ENCODE measurements around the gene SORBS1.

SORBS1 gene

DNA sequence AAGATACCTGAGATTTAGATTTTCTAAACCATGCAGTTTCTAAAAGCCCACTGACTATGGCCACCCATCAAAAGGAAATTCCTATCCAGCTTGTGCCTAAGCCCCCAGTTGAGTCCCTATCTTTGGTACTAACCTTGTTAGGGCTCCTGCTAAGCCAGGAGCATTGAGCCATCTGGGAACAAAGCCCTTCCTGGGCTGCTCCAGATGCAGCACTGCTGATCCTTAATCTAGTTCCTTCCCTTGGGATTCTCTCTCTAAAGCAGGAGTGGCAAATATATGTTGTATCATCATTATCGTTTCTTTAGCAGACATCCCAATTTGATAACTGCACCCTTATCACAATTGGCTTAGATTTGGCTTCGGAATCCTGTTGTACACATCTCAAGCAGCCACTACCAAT lies 245.7 kb downstream of the SORBS1 start:
- DNase-seq (ENCODE audit: low spot score) = no peak

DNA sequence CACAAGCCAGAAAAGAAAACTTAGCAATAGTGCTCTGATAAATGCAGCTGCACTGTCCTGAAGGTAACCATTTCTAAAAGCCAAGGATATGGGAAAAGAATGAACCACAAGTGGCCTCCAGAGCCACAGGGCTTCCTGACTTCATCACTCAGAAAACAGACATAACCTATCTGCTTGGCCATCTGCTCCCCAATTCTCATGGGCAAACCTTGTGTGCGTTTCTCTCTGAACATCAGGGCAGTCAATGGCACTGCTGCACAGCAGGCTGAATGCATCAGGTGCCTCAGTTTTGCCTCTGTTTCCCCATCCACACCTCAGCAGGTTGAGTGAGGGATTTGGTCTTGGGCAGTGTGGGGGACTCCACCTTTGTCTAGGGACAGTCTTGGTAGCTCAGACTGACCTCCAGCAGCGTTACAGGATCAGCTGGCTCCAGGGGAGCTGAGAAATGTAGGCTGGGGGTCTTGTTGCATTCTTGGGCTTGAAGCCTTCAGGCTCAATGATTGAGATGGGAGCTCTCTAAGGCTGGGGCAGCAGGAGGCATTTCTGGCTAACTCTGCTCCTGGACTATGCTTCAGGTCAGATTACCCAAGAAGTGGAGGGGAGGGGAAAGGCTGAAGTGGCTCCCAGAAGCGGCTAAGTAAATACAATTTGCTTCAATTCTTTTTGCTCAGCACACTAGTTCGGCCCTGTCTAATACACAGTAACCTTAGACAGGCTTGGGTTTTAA lies 246.8 kb downstream of the SORBS1 start:
- DNase-seq (ENCODE audit: low spot score) = no peak

DNA sequence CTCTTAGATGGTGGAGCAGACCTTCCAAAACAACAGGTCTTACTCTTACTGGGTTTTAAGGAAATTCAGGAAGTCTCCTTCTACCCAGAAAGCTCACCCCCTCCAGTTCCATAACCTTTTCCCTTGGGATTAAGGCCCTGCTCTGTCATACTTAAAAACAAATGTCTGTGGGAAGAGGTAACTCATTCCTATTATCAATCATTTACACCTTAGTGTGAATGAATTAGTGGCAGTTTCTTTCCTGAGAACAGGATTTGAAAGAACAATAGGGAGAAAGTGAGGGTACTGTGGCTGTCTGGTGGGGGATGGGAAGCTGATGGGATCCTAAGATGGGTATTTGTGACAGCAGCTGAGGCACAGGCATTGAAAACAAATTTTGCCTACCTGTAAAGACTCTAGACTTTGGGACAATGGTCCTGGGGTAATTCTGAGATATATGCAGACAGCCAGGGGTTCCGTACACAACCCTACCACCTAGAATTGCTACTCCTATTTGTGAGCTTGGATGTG lies 248.1 kb downstream of the SORBS1 start:
- DNase-seq (ENCODE audit: low spot score) = no peak

DNA sequence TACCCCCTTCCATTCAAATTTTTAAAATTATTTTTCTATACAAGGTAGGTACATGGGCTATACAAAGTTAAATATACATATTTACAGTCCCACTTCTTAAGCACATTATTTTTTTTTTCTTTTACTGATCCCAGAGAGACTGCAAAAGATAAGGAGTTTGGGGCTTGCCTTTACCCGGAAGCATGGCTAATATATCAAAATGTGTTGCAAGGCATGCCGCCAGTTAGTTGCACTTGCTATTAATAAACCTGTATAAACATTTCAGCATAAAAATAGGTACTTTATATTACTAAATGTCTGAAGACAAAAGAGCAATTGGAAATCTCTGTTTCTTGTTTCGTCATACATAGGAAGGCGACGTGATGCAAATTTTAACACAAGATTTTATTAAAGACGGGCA lies 248.9 kb downstream of the SORBS1 start:
- DNase-seq (ENCODE audit: low spot score) = no peak

DNA sequence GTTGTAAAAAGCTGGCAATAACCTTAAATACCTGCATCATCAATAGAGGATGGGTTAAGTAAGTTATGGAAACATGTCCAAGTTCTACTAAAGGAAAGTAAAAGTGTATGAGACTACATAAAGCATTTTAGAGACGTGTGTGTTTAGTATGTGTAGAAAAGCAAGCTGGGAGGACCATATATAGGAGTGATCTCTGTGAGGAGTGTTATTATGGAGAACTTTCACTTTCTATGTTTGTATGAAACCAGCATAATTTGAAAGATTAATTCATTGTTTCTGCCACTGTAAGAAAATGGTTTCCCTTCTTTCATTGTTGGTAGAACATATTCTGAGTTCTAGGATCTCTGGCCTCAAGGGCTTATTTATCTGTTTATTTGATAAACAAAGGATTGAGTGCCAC lies 251.2 kb downstream of the SORBS1 start:
- no peak for DNase-seq (ENCODE audit: low spot score)

DNA sequence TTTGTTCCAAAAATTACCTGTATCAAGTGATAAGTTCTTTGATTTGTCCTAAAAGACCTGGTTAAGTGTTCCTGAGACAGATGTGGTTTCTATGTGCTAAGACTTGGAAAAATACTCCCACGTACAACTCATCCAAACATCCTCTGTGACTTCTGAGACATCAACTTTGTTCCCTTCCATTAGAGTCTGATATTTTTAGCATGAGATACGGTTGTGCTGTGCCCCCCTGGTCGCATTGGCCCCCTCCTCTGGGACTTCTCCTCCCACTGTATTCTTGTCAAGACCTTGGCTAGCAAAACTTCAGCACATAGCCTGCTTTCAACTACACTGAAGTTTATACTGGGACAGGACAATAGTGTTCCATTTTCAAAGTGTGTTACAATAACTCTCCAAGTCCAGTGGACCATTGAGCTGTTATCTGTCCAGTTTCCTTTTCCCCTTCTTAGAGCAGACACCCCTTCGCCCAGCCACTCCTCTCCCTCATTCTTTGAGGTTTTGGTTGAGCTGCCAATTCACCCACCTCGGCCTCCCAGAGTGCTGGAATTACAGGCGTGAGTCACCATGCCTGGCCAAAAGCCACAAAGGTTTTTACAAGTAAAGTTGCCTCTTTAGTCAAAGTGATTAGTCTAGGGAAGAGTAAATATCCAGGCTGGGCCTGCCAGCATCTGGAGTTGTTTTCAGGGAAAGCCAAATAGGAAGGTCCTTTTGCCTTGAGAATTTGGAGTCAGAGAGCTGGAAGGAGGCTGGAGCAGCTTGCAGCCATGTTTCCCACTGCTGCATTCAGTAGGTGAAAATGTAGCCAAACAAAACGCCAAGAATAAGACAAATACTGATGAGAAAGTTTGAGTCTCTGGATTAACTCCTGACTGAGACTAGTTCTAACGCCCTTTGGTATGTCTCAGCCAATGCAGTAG lies 252.5 kb downstream of the SORBS1 start:
- peak; percentile 28 for DNase-seq (ENCODE audit: low spot score)

DNA sequence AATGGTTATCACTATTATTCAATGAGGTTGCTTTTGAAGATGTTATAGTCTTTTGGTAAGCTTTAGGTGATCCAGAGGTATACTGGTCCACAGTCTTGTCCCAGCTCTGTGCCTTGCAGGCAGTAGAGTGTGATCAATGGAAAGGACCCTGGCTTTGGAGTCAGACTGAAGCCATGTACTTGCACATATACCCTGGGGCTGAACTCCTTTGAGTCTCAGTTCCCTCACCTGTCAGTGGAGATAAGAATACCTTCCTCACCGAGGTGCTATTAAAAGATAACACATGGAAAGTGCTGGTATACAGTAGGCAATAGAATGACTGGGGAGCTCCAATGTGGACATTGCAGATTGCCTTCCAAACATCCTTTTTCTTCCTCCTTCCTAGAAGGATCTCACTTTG lies 254.3 kb downstream of the SORBS1 start:
- DNase-seq (ENCODE audit: low spot score) = no peak

DNA sequence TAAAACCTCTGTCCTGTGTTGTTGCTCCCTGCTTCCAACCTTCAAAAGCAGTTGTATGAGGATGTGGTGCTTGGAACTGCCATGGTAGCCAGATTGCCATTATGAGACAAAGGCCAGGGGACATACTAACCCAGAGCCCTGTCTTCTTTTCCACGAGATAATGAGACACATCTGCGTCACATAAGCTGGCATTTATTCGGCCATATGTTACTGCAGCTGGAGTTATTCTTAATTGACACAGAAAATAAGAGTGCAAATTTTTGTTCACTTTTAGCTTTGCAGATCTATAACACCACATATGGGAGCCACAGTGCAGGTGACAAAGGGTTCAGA lies 254.9 kb downstream of the SORBS1 start:
- no peak for DNase-seq (ENCODE audit: low spot score)

DNA sequence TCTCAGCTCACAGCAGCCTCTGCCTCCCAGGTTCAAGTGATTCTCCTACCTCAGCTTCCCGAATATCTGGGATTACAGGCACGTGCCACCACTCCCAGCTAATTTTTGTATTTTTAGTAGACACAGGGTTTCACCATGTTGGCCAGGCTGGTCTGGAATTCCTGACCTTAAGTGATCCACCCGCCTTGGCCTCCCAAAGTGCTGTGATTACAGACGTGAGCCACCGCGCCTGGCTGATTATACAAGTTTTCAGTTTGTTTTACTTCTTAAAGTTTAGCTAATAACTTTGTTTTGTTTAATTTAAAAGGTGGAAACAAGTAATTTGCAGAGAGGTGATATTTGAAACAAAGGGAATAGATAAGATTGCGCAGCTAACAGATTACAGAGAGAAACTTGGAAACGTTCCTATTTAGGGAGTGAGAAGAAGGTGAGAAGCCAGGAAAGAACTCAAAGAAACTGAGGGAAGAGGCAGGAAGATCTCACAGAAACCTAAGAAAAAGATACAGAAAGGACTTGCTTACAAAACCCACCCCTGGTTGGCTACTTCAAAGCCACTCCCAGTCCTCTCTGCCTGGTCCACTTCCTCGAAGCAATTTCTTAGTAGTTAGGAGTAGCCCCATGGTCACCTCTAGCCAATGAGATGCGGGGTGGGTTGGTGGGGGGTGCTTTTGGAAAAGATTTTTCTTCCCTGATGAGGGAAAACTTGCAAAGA lies 255.4 kb downstream of the SORBS1 start:
- no peak for DNase-seq (ENCODE audit: low spot score)

DNA sequence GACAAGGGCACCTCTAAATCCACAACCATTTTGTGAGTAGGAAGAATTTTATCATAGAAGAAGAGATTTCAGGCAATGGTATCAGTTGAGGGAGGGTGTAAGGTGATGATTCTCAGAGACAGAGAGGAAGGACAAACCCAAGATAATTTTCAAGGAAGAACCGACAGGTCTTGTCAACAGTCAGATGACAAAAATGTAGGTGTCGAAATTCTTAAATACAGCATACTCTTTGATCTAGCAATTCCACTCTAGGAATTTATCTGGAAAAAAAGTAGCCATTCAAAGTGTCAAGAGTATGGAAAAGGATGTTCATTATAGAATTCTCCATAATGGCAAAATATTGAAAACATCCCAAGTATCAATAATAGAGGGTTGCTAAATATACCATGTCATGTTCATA lies 256.2 kb downstream of the SORBS1 start:
- DNase-seq (ENCODE audit: low spot score) = no peak

DNA sequence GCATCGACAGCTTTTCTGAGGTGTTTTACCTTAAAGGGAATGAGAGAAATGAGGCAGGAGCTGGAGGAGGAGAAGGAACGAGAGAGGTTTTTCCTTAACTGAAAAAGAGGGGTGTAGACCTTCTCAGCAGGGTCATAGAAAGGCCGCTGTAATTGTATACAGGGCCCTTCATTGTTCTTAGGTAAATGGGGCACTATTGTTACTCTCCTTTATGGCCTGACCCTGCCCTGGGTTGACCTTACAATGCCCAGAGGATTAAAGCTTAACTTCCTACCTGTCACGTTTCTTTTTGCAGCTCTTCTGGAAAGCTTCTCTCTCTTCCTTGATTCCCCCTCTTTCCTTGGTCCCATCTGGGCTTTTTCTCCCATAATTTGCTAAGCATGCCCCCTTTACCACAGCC lies 256.7 kb downstream of the SORBS1 start:
- no peak for DNase-seq (ENCODE audit: low spot score)

DNA sequence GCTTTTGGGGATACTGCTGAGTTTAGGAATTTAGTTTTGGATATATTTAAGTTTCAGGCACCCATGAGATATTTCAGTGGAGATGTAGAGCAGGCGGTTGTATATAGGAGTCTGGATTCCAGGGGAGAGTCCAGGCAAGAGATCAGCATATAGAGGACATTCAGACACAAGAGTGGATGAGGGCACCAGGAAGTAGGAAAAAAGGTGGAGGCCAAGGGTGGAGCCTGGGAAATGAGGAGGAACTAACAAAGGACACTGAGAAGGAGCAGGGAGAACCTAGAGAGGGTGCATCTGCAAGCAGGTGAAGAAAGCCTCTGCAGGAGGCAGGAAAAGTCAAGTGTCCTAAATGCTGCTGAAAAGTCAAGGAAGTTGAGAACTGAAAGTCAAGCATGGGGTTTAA lies 257.2 kb downstream of the SORBS1 start:
- no peak for DNase-seq (ENCODE audit: low spot score)

DNA sequence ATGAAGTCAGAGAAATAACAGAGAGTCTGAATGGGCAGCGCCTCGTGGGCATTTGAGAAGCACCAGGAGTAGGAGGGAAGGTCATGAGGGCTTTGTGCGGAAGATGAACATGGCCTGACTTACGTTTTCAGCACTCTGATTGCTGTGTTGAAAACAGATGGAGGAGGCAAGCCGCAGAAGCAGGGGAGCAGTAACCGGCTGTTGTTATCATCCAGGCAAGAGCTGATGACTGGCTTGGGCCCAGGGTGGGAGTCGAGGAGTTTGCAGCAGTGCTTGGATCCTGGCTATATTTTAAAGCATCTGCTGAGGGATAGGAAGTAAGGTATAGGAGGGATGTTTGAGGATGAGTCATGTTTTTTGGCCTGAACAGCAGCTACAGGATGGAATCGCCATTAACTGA lies 257.6 kb downstream of the SORBS1 start:
- no peak for DNase-seq (ENCODE audit: low spot score)

DNA sequence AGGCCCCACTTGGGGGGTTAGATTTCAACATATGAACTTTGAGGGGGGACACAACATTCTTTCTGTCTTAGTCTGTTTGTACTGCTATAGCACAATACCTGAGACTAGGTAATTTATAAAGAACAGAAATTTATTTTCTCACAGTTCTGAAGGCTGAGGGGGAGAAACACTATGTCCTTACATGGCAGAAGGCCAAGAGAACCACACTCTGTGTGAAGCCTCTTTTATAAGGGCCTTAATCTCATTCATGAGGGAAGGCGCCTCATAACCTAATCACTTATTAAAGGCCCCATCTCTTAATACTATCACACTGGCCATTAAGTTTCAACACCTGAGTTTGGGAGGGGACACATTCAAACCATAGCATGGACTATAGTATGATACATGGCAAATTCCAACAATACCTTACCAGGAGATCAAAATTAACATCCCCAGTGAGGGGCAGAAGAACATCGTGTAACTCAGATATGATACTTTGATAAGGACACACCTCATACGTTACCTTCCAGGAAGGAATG lies 261.1 kb downstream of the SORBS1 start:
- DNase-seq (ENCODE audit: low spot score) = no peak

DNA sequence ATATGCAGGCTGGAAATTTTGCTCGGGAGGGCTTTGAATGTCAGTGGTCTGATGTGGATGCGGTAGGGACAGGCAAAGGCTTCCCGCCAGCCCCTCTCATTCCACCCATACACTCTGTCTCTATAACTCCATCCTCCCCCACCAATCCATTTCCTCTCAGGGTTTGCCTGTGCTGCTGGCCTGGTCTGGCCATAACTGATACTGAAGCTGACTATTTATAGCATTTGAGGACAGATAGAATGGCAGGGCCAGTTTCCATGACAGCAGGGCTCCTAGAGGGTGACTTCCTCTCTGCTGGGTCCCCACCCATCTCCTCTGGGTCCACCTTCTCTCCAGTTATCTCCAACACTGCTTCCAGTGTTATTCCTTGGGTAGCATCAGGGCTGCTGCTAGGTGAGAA lies 263.8 kb downstream of the SORBS1 start:
- DNase-seq (ENCODE audit: low spot score) = no peak

DNA sequence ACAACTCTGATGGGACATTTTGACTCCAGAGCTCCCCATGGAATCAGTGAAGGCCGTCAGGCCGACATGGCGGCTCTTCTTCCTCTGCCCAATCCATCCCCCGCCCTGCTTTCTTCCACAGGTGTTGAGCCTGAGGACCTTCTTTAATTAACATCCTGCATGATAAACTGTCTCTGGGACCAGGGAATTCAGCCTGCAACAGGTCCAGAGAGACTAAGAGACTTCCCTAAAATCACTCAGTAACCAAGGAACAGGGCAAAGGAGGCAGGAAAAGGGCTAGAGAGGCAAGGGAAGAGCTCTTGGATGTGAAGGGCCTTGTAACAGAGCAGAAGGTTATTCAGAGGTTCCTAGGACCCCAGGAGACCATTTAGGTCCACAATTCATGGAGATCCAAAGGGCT lies 264.4 kb downstream of the SORBS1 start:
- no peak for DNase-seq (ENCODE audit: low spot score)

DNA sequence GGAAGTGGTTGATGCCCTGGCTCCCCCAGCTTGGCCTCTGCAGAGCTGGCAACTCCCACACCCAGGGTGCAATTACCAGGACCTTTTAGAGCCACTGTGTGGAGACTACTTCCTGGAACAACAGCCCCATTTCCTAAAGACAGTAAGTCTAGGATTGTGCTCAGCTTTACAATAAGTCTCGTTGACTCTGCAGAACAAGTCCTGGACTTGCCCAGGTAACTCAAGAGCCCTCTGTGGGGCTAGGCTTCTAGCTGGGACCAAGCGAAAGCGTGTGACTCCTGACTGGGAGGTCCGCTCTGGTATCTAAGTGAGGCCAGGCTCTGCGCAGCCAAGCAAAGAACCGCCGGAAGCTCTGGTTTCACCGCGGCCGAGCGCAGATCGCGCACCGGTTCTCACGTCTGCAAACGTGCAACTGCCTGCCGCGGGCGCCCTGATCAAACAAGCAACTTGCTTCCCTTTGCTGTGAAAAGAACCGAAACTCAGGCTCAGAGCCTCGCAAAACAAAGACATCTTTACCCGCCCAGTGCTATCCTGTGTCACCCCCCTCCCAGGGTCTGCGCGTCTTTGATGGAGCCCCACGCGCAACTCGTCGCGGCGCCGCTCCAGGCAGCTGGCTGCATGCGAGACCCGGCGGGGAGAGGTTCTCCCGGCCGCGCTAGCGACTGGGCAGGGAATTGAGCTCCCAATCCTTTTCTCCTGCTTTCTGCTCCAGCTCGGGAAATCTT lies 266.0 kb downstream of the SORBS1 start:
- DNase-seq (ENCODE audit: low spot score) = no peak

DNA sequence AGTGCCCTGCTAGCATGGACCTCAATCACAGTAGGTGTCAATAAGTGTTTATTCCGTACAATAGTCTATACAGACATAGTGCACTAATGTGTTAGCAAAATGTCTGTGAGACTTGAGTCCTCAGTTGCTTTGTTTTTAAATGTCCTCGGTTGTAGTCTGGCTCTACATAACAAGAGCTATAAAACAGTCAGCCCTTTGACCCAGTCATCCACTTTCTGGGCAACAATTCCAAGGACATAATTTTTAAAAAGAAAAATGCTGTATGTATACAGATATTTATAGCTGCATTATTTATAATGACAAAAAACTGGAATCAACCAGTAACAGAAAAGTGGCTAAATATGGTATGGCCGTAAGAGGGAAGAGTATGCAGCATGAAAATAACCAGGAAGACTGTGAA lies 267.5 kb downstream of the SORBS1 start:
- DNase-seq (ENCODE audit: low spot score) = no peak

DNA sequence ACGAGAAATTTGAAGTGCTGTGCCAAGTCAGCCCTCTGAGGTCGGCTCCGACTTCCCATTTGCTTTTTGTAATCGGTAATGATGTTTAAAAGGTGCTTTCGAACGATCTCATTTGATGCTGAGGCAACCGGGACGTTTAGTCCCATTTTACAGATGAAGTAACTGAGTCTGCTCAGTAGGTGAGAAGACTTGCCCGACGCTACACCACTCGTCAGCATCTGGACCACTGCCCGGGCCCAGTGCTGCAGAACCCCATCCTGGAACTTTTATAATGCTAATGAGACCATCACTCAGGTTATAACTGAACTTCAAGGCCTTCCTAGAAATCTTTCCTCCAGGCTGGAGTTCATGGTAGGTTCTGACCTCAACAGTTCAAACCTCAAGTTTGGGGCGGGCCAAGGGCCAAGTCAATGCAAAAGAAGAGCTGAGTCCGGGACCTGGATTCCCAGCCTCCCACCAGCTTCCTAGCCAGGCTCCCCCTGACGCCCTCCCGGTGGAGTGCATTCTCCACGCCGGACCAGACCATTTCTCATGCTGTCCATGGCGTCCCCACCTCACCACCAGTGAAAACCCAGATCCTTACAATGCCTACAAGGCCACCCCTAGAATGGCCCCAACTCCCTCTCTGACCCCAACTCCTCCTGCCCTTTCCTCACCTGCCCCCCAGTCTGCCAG lies 269.7 kb downstream of the SORBS1 start:
- DNase-seq (ENCODE audit: low spot score) = no peak

DNA sequence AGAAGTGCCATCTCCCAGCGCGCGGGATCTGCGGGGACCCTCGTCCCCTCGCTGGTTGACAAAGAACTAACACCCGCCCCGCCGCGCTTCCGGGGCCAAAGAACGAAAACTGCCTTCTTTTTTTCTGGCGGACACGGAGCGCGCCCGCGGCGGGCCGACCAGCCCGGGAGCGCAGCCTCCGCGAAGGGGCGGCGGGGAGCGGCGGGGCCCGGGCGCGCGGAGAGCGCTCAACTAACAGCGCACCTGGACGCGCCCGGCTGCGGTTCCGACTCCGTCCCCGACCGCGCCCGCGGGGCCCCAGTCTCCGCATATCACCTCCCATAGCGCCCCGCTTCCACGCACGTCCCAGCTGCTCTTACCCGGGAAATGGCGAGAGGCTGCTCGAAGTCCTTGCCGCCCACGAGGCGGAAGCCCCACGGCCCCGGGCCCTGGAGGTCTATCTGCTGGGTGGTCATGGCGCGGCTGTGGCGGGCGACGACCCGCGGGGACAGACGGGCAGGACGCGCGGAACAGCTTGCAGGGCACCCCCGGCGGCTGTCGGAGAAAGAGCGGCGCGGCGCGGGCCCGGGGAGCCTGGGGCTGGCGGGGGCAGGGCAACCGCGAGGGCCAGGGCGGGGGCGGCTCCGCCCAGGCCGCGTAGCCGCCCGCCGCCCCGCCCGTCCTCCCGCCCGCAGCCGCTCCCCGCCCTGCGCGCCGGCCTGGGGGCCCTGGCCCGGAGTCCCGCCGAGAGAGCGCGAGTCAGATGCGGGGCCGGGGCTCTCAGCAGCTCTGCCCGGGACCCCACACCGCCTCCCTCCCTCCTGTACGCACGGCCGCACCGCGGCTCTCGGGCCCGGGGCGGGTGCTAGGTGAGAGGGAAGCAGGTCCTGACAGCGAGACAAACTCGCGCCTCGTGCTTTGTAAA lies 270.5 kb downstream of the SORBS1 start, which contains the start of gene PDLIM1:
TSS of gene PDLIM1 (minus strand) at position 543 of the 904 bp plus-strand sequence. CDS start at position 455, 88 bp downstream.
- no peak for DNase-seq (ENCODE audit: low spot score)

Measured in COLO829 (cell line).